Measurements from ENCODE around the gene NBPF11. TPM values are rescaled to one million over a fixed set of nuclear protein-coding genes. Genes with fewer than 3 reads are reported as not detected.
A peak's percentile ranks its signal among the peaks of the same experiment; 100 is the strongest.
"Not testable (repeated sequence)": the region's sequence is repeated elsewhere in the genome, so short reads cannot be mapped to it uniquely, and the experiment has no call there.

The NBPF11 gene
- total and polyA plus RNA-seq, 5 donors from 2014 or later = 0.92 to 22.6 (median 2.0) TPM

GRCh38 chr1:148155494-148156275 is 3.6 kb upstream of the NBPF11 start:
- ATAC-seq (ENCODE audit: low read depth in 2 of 2) = not testable (repeated sequence)

GRCh38 chr1:148152795-148153194 is 714 bp upstream of the NBPF11 start:
- H3K27me3 Mint-ChIP-seq; ATAC-seq (ENCODE audit: low read depth in 2 of 2); H3K27me3 ChIP-seq (ENCODE audit: control insufficient read depth, insufficient read depth, low read length); H3K4me3 ChIP-seq (ENCODE audit: low read depth, low read length); H3K9me3 Mint-ChIP-seq; DNase-seq; H3K27ac ChIP-seq (ENCODE audit: insufficient read depth, low read length, poor library complexity, severe bottlenecking); H3K9me3 ChIP-seq (ENCODE audit: control insufficient read depth in 2 of 2, low read length in 2 of 2); H3K36me3 Mint-ChIP-seq; H3K4me1 ChIP-seq (ENCODE audit: control insufficient read depth, insufficient read depth, low read length, poor library complexity, severe bottlenecking); H3K36me3 ChIP-seq (ENCODE audit: control insufficient read depth, insufficient read depth, low read length): not testable (repeated sequence)
- peak overlapping the region; percentile 23 to 97 (median 90) for H3K4me3 Mint-ChIP-seq
- peaks cover 0 to 28% (median 4%) of the 10 kb centered on the region in 4 donors for H3K4me1 Mint-ChIP-seq
- peak overlapping the region in 1 of 3 donors; percentile 47 for H3K27ac Mint-ChIP-seq

More at GRCh38 chr1:148155494-148156275, 3.6 kb upstream of the NBPF11 start:
- H3K4me1 ChIP-seq (ENCODE audit: control insufficient read depth, insufficient read depth, low read length, poor library complexity, severe bottlenecking); H3K36me3 Mint-ChIP-seq; H3K4me3 ChIP-seq (ENCODE audit: low read depth, low read length); DNase-seq; H3K36me3 ChIP-seq (ENCODE audit: control insufficient read depth, insufficient read depth, low read length); H3K27ac ChIP-seq (ENCODE audit: insufficient read depth, low read length, poor library complexity, severe bottlenecking); H3K9me3 ChIP-seq (ENCODE audit: control insufficient read depth in 2 of 2, low read length in 2 of 2); H3K9me3 Mint-ChIP-seq; H3K27me3 ChIP-seq (ENCODE audit: control insufficient read depth, insufficient read depth, low read length): not testable (repeated sequence)
- Mint-ChIP-seq H3K4me1 (peaks cover 0 to 30% (median 8%) of the 10 kb centered on the region in 4 donors), H3K4me3 (peak overlapping the region in 2 of 4 donors; percentile 33 to 48), H3K27me3 (peaks cover 29% of the 10 kb centered on the region), H3K27ac (peak overlapping the region in 1 of 3 donors; percentile 52)

GRCh38 chr1:148151371-148151819 is 686 bp downstream of the NBPF11 start:
- not testable (repeated sequence) for H3K9me3 Mint-ChIP-seq; H3K27me3 ChIP-seq (ENCODE audit: control insufficient read depth, insufficient read depth, low read length); H3K4me1 ChIP-seq (ENCODE audit: control insufficient read depth, insufficient read depth, low read length, poor library complexity, severe bottlenecking); H3K27me3 Mint-ChIP-seq; H3K36me3 ChIP-seq (ENCODE audit: control insufficient read depth, insufficient read depth, low read length); H3K27ac ChIP-seq (ENCODE audit: insufficient read depth, low read length, poor library complexity, severe bottlenecking); H3K9me3 ChIP-seq (ENCODE audit: control insufficient read depth in 2 of 2, low read length in 2 of 2); H3K36me3 Mint-ChIP-seq
- peak overlapping the region; percentile 96 to 97 (median 96) for H3K4me3 Mint-ChIP-seq
- peak overlapping the region; percentile 59 for H3K4me3 ChIP-seq (ENCODE audit: low read depth, low read length)
- H3K4me1 Mint-ChIP-seq = peaks cover 0 to 28% (median 4%) of the 10 kb centered on the region in 4 donors
- peak overlapping the region in 2 of 3 donors; percentile 62 to 95 for H3K27ac Mint-ChIP-seq
- peak in 2 of 3 donors; percentile 19 to 44 for DNase-seq
- ATAC-seq (ENCODE audit: low read depth in 2 of 2) = peak; percentile 16 to 18

GRCh38 chr1:148150945-148151344 is 1.1 kb downstream of the NBPF11 start:
- not testable (repeated sequence) for H3K36me3 Mint-ChIP-seq; ATAC-seq (ENCODE audit: low read depth in 2 of 2); H3K9me3 ChIP-seq (ENCODE audit: control insufficient read depth in 2 of 2, low read length in 2 of 2); H3K27me3 Mint-ChIP-seq; H3K4me1 ChIP-seq (ENCODE audit: control insufficient read depth, insufficient read depth, low read length, poor library complexity, severe bottlenecking); DNase-seq; H3K27me3 ChIP-seq (ENCODE audit: control insufficient read depth, insufficient read depth, low read length); H3K36me3 ChIP-seq (ENCODE audit: control insufficient read depth, insufficient read depth, low read length); H3K9me3 Mint-ChIP-seq; H3K27ac ChIP-seq (ENCODE audit: insufficient read depth, low read length, poor library complexity, severe bottlenecking)
- H3K27ac Mint-ChIP-seq = peak overlapping the region; percentile 62 to 74 (median 69)
- H3K4me3 ChIP-seq (ENCODE audit: low read depth, low read length) = peak overlapping the region; percentile 59
- H3K4me3 Mint-ChIP-seq = peak overlapping the region; percentile 96 to 97 (median 96)
- H3K4me1 Mint-ChIP-seq = peaks cover 0 to 24% (median 4%) of the 10 kb centered on the region in 4 donors

- not testable (repeated sequence) for H3K27ac ChIP-seq (ENCODE audit: insufficient read depth, low read length, poor library complexity, severe bottlenecking); ATAC-seq (ENCODE audit: low read depth in 2 of 2); H3K4me3 ChIP-seq (ENCODE audit: low read depth, low read length); H3K9me3 ChIP-seq (ENCODE audit: control insufficient read depth in 2 of 2, low read length in 2 of 2); H3K36me3 Mint-ChIP-seq; H3K9me3 Mint-ChIP-seq; H3K27me3 Mint-ChIP-seq; H3K4me1 ChIP-seq (ENCODE audit: control insufficient read depth, insufficient read depth, low read length, poor library complexity, severe bottlenecking); H3K27me3 ChIP-seq (ENCODE audit: control insufficient read depth, insufficient read depth, low read length); H3K36me3 ChIP-seq (ENCODE audit: control insufficient read depth, insufficient read depth, low read length); H3K27ac Mint-ChIP-seq; DNase-seq
- H3K4me3 Mint-ChIP-seq = peak overlapping the region in 3 of 4 donors; percentile 39 to 96 (median 68)
- peaks cover 0 to 19% (median 5%) of the 10 kb centered on the region in 4 donors for H3K4me1 Mint-ChIP-seq
These were observed 2.1 kb downstream of the NBPF11 start for GRCh38 chr1:148150014-148150413.

GRCh38 chr1:148149050-148149815 is 2.8 kb downstream of the NBPF11 start:
- peaks cover 0 to 19% (median 5%) of the 10 kb centered on the region in 4 donors for H3K4me1 Mint-ChIP-seq
- not testable (repeated sequence) for H3K4me3 Mint-ChIP-seq; H3K27me3 Mint-ChIP-seq; H3K9me3 ChIP-seq (ENCODE audit: control insufficient read depth in 2 of 2, low read length in 2 of 2); DNase-seq; H3K27ac Mint-ChIP-seq; H3K27me3 ChIP-seq (ENCODE audit: control insufficient read depth, insufficient read depth, low read length); H3K4me1 ChIP-seq (ENCODE audit: control insufficient read depth, insufficient read depth, low read length, poor library complexity, severe bottlenecking); H3K4me3 ChIP-seq (ENCODE audit: low read depth, low read length); ATAC-seq (ENCODE audit: low read depth in 2 of 2); H3K9me3 Mint-ChIP-seq; H3K36me3 ChIP-seq (ENCODE audit: control insufficient read depth, insufficient read depth, low read length); H3K36me3 Mint-ChIP-seq; H3K27ac ChIP-seq (ENCODE audit: insufficient read depth, low read length, poor library complexity, severe bottlenecking)

GRCh38 chr1:148147052-148147838 is 4.8 kb downstream of the NBPF11 start:
- not testable (repeated sequence) for H3K4me1 ChIP-seq (ENCODE audit: control insufficient read depth, insufficient read depth, low read length, poor library complexity, severe bottlenecking); H3K27ac Mint-ChIP-seq; H3K27me3 Mint-ChIP-seq; ATAC-seq (ENCODE audit: low read depth in 2 of 2); H3K4me3 Mint-ChIP-seq; DNase-seq; H3K27ac ChIP-seq (ENCODE audit: insufficient read depth, low read length, poor library complexity, severe bottlenecking); H3K36me3 ChIP-seq (ENCODE audit: control insufficient read depth, insufficient read depth, low read length); H3K4me3 ChIP-seq (ENCODE audit: low read depth, low read length); H3K36me3 Mint-ChIP-seq; H3K9me3 Mint-ChIP-seq; H3K9me3 ChIP-seq (ENCODE audit: control insufficient read depth in 2 of 2, low read length in 2 of 2); H3K27me3 ChIP-seq (ENCODE audit: control insufficient read depth, insufficient read depth, low read length)
- peaks cover 0 to 15% (median 5%) of the 10 kb centered on the region in 4 donors for H3K4me1 Mint-ChIP-seq
